Osteocyte (in vitro differentiated cells): ENCODE data around the gene XAGE2. TPM values are rescaled to one million over a fixed set of nuclear protein-coding genes. Genes with fewer than 3 reads are reported as not detected.

Experiments
- DNase-seq: peaks from one replicate; pipeline ENCODE4 v3.0.0; 2021; ENCODE audit warnings: mixed read lengths; ENCODE audit not compliant: unreplicated experiment; ENCODE audit errors: extremely low spot score
- H3K27ac Mint-ChIP-seq: one replicate; pipeline ENCODE4 v1.8.0; 2021; ENCODE audit warnings: mild to moderate bottlenecking, mixed read lengths; ENCODE audit not compliant: unreplicated experiment
- H3K27me3 Mint-ChIP-seq: one replicate; pipeline ENCODE4 v1.8.0; 2021; ENCODE audit warnings: mixed read lengths; ENCODE audit not compliant: unreplicated experiment
- H3K36me3 Mint-ChIP-seq: one replicate; pipeline ENCODE4 v1.8.0; 2021; ENCODE audit warnings: mixed read lengths; ENCODE audit not compliant: unreplicated experiment
- H3K4me1 Mint-ChIP-seq: one replicate; pipeline ENCODE4 v1.8.0; 2021; ENCODE audit warnings: mixed read lengths; ENCODE audit not compliant: unreplicated experiment
- H3K4me3 Mint-ChIP-seq: one replicate; pipeline ENCODE4 v1.8.0; 2021; ENCODE audit warnings: mild to moderate bottlenecking, moderate library complexity, mixed read lengths; ENCODE audit not compliant: unreplicated experiment
- H3K9me3 Mint-ChIP-seq: one replicate; pipeline ENCODE4 v1.8.0; 2021; ENCODE audit warnings: mixed read lengths; ENCODE audit not compliant: unreplicated experiment
- CTCF ChIP-seq: fragments of 200-600 bp; sonication (generic); IDR thresholded peaks from 2 replicates; pipeline ENCODE4 v1.5.0; 2021; ENCODE audit warnings: antibody characterized with exemption, mild to moderate bottlenecking, moderate library complexity
- total RNA-seq: library from RNA; stranded (reverse); gene quantifications from 2 replicates; pipeline ENCODE4 v1.2.1, GENCODE V29; 2021

The XAGE2 gene
- total RNA-seq, 1 donor from 2014 or later, result not detected

- no peak for TF ChIP-seq CTCF
- Mint-ChIP-seq H3K27ac (no peak overlapping the region), H3K27me3 (no peaks in the 10 kb centered on the region), H3K4me3 (no peak overlapping the region), H3K9me3 (peaks cover 3% of the 10 kb centered on the region), H3K36me3 (no peaks in the 10 kb centered on the region), H3K4me1 (no peaks in the 10 kb centered on the region)
- DNase-seq, result no peak
Measured at GRCh38 chrX:52346174-52347165, 22.4 kb upstream of the XAGE2 start.

- TF ChIP-seq CTCF, result no peak
- H3K27ac Mint-ChIP-seq, result no peak overlapping the region
Measured at GRCh38 chrX:52349681-52350080, 19.1 kb upstream of the XAGE2 start.

GRCh38 chrX:52352551-52352950 lies 16.3 kb upstream of the XAGE2 start:
- no peaks in the 10 kb centered on the region for H3K4me1 Mint-ChIP-seq
- no peak overlapping the region for H3K4me3 Mint-ChIP-seq
- no peak for TF ChIP-seq CTCF
- H3K9me3 Mint-ChIP-seq, result no peaks in the 10 kb centered on the region
- no peaks in the 10 kb centered on the region for H3K27me3 Mint-ChIP-seq
- no peaks in the 10 kb centered on the region for H3K36me3 Mint-ChIP-seq
- DNase-seq, result no peak
- H3K27ac Mint-ChIP-seq, result no peak overlapping the region

More at GRCh38 chrX:52349681-52350080, 19.1 kb upstream of the XAGE2 start:
- DNase-seq, result no peak
- Mint-ChIP-seq H3K36me3 (no peaks in the 10 kb centered on the region), H3K4me3 (no peak overlapping the region), H3K4me1 (no peaks in the 10 kb centered on the region), H3K9me3 (no peaks in the 10 kb centered on the region), H3K27me3 (no peaks in the 10 kb centered on the region)

- H3K4me1 Mint-ChIP-seq, result no peaks in the 10 kb centered on the region
- H3K27me3 Mint-ChIP-seq, result no peaks in the 10 kb centered on the region
- H3K4me3 Mint-ChIP-seq, result no peak overlapping the region
- no peak for TF ChIP-seq CTCF
- no peak overlapping the region for H3K27ac Mint-ChIP-seq
- DNase-seq, result no peak
- no peaks in the 10 kb centered on the region for H3K36me3 Mint-ChIP-seq
- no peaks in the 10 kb centered on the region for H3K9me3 Mint-ChIP-seq
Measured at GRCh38 chrX:52353838-52354237, 15.0 kb upstream of the XAGE2 start.

- Mint-ChIP-seq H3K4me3 (no peak overlapping the region), H3K36me3 (no peaks in the 10 kb centered on the region), H3K9me3 (no peaks in the 10 kb centered on the region), H3K27me3 (no peaks in the 10 kb centered on the region), H3K27ac (no peak overlapping the region), H3K4me1 (no peaks in the 10 kb centered on the region)
- DNase-seq, result no peak
- no peak for TF ChIP-seq CTCF
Measured at GRCh38 chrX:52355108-52355507, 13.7 kb upstream of the XAGE2 start.
